Spleen (tissue), 7 donors: ENCODE data around the gene PRKAG3.

Source experiments
- CTCF ChIP-seq, 11 experiments: fragments of 200-600 bp in 7 of 11; fragments of 450-650 bp in 4 of 11; sonication (generic) in 4 of 11; IDR thresholded peaks in 8 of 11; conservative IDR thresholded peaks in 3 of 11; 1 replicate in 7 of 11; 2 replicates in 4 of 11; pipeline versions ENCODE4 v1.4.0 to v1.8.0; 2016 to 2021; ENCODE audit warnings: antibody characterized with exemption in 11 of 11, inconsistent platforms in 4 of 11, mild to moderate bottlenecking in 1 of 11
- POLR2A ChIP-seq, 3 donors: fragments of 450-650 bp; IDR thresholded peaks; one replicate each; pipeline ENCODE4 v1.5.1; 2017; ENCODE audit warnings: antibody characterized with exemption in 3 of 3, mild to moderate bottlenecking in 1 of 3
- POLR2AphosphoS5 ChIP-seq, 3 donors: sonication (generic); formaldehyde crosslinking; IDR thresholded peaks; one replicate each; pipeline ENCODE4 v1.5.1; 2017; ENCODE audit warnings: antibody characterized with exemption in 3 of 3
- donor health status: DM: no; HTN: no; CAD: no; lungs with moderate emphysema.
- donor health status: DM: no; HTN: no; CAD: no.
- donor health status: DM: no; HTN: no; CAD: no.

GRCh38 chr2:218827701-218828476 lies 3.7 kb downstream of the PRKAG3 start:
- TF ChIP-seq CTCF (IDR thresholded peaks at IDR 0.05 in 8 of 11, conservative IDR thresholded peaks at IDR 0.05 in 3 of 11), result no peak
- TF ChIP-seq POLR2A (IDR thresholded peaks at IDR 0.05), result no peak
- TF ChIP-seq POLR2AphosphoS5 (IDR thresholded peaks at IDR 0.05), result no peak
